ENCODE measurements around the gene ZNF835.
A peak's percentile ranks its signal among the peaks of the same experiment; 100 is the strongest.
"Not testable (repeated sequence)": the region's sequence is repeated elsewhere in the genome, so short reads cannot be mapped to it uniquely, and the experiment has no call there.

ZNF835 gene

DNA sequence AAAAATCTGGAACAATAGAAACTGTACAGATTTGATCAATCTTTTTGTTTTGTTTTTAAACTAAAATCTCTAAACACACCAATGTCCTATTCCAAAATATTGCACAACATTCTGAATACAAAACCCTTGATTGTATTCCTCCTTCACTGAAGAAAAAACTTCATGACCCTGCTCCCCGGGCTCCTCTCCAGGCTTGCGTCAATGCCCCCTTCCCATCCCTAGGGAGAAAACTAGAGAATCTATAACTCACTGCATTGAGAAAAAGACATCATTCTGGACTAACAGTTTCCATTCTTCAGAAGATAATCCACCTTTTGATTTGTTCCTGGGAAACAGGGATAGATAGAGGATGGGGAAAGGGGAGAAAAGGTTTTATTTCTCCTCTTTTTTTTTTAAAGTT is 1.1 kb upstream of the ZNF835 start:
- not testable (repeated sequence) for H3K27ac Mint-ChIP-seq; H3K9me3 Mint-ChIP-seq (ENCODE audit: low read depth); H3K4me3 Mint-ChIP-seq; H3K36me3 Mint-ChIP-seq; H3K27me3 Mint-ChIP-seq
- H3K4me1 Mint-ChIP-seq (ENCODE audit: low read depth) = peaks cover 12% of the 10 kb centered on the region

DNA sequence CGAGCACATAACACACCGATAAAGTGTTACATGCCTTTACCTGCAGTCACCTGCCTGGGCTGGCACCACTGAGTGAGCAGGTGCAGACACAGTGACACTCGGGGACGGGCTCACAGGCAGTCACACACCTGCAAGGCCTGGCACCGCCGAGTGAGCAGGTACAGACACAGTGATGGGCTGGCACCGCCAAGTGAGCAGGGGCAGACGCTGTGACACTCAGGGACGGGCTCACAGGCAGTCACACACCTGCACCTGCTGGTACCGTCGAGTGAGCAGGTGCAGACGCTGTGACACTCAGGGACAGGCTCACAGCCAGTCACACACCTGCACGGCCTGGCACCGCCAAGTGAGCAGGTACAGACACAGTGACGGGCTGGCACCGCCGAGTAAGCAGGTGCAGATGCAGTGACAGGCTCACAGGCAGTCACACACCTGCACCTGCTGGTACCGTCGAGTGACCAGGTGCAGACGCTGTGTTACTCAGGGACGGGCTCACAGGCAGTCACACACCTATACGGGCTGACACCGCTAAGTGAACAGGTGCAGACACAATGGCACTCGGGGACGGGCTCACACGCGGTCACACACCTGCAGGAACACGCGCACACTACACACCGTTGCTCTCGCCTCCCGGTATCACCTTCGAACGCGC is 470 bp downstream of the ZNF835 start:
- no peaks in the 10 kb centered on the region for H3K27me3 Mint-ChIP-seq
- peak overlapping the region; percentile 94 for H3K4me3 Mint-ChIP-seq
- no peaks in the 10 kb centered on the region for H3K9me3 Mint-ChIP-seq (ENCODE audit: low read depth)
- H3K4me1 Mint-ChIP-seq (ENCODE audit: low read depth) = peaks cover 12% of the 10 kb centered on the region
- peaks cover 7% of the 10 kb centered on the region for H3K36me3 Mint-ChIP-seq
- peak overlapping the region; percentile 89 for H3K27ac Mint-ChIP-seq

DNA sequence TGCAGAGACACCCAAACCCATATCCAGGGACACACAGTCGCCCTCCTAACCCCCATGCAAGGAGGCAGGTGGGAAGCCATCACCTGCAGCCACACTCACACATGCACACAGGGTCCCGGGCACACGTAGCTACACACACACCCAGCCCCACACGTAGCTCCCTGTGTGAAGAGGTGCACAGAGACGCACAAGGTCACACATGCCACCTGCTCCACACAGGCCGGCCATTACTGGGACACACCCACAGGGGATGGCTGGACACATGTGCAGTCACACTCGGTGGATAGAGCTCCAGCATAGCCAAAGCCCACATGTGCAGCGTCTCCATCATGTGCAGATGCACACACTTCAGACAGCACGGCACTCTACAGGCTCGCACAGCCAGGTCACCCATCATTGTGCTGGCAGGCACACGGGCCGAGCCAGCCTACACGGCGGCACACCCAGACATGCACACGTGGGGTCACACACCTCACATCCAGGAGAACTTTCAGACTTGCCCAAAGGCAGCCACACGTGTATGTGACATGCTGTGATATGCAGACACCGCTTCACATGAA is 1.1 kb downstream of the ZNF835 start:
- Mint-ChIP-seq H3K27ac (peak overlapping the region; percentile 73), H3K4me3 (peak overlapping the region; percentile 94), H3K9me3 (ENCODE audit: low read depth) (no peaks in the 10 kb centered on the region), H3K36me3 (peaks cover 7% of the 10 kb centered on the region), H3K27me3 (no peaks in the 10 kb centered on the region), H3K4me1 (ENCODE audit: low read depth) (peaks cover 12% of the 10 kb centered on the region)

DNA sequence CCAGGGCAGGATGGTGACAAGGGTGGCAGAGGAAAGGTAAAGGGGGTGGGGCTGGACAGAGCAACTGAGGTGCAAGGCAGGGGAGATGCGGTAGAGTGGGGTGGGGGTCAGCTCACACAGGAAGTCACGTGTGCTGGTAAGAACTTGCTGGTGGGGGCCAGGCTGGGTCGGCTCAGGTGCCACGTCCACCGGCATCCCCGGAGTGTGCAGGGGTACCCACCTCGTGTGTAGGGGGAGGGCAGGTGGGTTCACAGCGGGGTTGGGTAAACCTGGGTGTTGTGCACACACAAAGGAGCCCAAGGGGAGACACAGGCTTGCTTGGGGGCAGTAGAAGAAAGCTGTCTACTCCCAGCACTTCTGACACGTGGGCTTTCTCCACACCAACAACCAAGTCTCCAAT is 2.9 kb downstream of the ZNF835 start:
- Mint-ChIP-seq H3K27me3 (no peaks in the 10 kb centered on the region), H3K9me3 (ENCODE audit: low read depth) (no peaks in the 10 kb centered on the region), H3K4me3 (no peak overlapping the region), H3K36me3 (peaks cover 7% of the 10 kb centered on the region), H3K4me1 (ENCODE audit: low read depth) (peaks cover 12% of the 10 kb centered on the region), H3K27ac (no peak overlapping the region)

DNA sequence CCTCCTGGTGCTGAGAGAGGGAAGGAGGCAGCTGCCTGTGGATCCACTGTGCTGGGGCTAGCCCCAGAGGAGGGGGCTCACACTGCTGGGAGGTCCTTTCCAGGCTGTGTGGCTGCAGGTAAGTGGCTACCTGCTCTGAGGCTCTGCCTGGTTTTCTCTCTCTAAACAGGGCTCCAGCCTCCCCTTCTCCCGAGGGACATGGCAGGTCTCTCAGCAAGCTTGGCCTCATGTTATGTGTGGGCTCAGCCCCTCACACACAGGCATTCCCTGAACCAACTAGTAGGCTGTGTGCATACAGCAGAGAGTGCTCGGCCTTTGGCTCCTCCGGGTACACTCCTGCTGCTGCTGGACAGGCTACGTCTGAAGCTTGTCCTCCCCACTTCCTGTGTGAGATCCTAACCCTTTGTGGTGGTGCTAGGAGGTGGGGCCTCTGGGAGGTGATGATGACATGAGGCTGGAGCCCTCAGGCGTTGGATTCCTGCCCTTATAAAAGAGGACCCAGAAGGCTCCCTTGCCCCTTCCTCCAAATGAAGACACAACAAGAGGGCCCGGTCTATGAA is 4.2 kb downstream of the ZNF835 start:
- peaks cover 1% of the 10 kb centered on the region for H3K9me3 Mint-ChIP-seq (ENCODE audit: low read depth)
- H3K4me3 Mint-ChIP-seq = no peak overlapping the region
- H3K36me3 Mint-ChIP-seq = peaks cover 9% of the 10 kb centered on the region
- H3K27me3 Mint-ChIP-seq = no peaks in the 10 kb centered on the region
- H3K4me1 Mint-ChIP-seq (ENCODE audit: low read depth) = peaks cover 12% of the 10 kb centered on the region
- H3K27ac Mint-ChIP-seq = no peak overlapping the region

DNA sequence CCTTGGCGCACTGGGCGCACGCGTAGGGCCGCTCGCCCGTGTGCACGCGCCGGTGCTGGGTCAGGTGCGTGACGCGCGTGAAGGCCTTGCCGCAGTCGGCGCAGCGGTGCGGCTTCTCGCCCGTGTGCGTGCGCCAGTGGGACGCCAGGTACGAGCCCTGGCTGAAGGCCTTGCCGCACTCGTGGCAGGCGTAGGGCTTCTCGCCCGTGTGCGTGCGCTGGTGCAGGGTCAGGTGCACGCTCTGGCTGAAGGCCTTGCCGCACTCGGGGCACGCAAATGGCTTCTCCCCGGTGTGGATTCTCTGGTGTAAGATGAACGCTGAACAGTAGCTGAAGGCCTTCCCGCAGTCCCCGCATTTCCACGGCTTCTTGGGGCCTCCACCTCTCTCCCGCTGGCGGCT is 7.0 kb downstream of the ZNF835 start:
- peaks cover 14% of the 10 kb centered on the region for H3K36me3 Mint-ChIP-seq
- H3K9me3 Mint-ChIP-seq (ENCODE audit: low read depth) = peaks cover 7% of the 10 kb centered on the region
- no peak overlapping the region for H3K27ac Mint-ChIP-seq
- H3K4me3 Mint-ChIP-seq = no peak overlapping the region
- H3K4me1 Mint-ChIP-seq (ENCODE audit: low read depth) = no peaks in the 10 kb centered on the region
- no peaks in the 10 kb centered on the region for H3K27me3 Mint-ChIP-seq

DNA sequence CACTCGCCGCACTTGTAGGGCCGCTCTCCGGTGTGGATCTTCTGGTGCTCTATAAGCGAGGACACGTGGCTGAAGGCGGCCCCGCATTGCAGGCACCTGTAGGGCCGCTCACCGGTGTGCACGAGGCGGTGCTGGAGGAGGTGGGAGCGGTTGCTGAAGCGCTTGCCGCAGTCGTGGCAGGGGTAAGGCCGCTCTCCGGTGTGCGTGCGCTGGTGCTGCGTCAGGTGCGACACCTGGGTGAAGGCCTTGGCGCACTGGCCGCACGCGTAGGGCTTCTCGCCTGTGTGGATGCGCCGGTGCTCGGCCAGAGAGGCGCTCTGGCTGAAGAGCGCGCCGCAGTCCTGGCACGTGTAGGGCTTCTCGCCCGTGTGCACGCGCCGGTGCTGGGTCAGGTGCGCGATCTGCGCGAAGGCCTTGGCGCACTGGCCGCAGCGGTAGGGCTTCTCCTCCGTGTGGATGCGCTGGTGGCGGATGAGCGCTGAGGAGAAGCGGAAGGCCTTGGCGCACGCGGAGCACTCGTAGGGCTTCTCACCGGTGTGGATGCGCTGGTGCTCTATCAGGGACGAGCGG is 7.5 kb downstream of the ZNF835 start:
- no peak overlapping the region for H3K27ac Mint-ChIP-seq
- peaks cover 15% of the 10 kb centered on the region for H3K36me3 Mint-ChIP-seq
- H3K9me3 Mint-ChIP-seq (ENCODE audit: low read depth) = peaks cover 10% of the 10 kb centered on the region
- H3K4me3 Mint-ChIP-seq = no peak overlapping the region
- H3K4me1 Mint-ChIP-seq (ENCODE audit: low read depth) = no peaks in the 10 kb centered on the region
- H3K27me3 Mint-ChIP-seq = no peaks in the 10 kb centered on the region

DNA sequence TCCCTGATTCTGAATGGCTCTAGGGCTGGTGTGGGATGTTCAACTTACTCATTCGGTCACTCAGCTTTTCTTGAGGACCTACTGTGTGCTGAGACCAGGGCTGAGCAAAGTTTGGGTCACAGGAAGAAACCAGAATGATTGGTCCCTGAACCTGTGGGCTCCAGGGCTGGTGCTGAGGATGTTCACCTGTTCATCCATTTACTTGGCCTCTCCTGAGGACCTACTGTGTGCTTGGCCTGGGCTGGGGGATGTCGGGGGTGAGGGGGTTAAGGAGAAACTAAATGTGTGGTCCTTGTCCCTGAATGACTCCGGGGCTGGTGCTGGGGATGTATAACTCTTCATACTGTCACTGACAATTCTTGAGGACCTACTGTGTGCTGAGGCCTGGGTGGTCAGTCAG is 10.3 kb downstream of the ZNF835 start:
- peaks cover 14% of the 10 kb centered on the region for H3K36me3 Mint-ChIP-seq
- no peaks in the 10 kb centered on the region for H3K4me1 Mint-ChIP-seq (ENCODE audit: low read depth)
- no peaks in the 10 kb centered on the region for H3K27me3 Mint-ChIP-seq
- H3K9me3 Mint-ChIP-seq (ENCODE audit: low read depth) = peaks cover 10% of the 10 kb centered on the region
- no peak overlapping the region for H3K4me3 Mint-ChIP-seq
- no peak overlapping the region for H3K27ac Mint-ChIP-seq

DNA sequence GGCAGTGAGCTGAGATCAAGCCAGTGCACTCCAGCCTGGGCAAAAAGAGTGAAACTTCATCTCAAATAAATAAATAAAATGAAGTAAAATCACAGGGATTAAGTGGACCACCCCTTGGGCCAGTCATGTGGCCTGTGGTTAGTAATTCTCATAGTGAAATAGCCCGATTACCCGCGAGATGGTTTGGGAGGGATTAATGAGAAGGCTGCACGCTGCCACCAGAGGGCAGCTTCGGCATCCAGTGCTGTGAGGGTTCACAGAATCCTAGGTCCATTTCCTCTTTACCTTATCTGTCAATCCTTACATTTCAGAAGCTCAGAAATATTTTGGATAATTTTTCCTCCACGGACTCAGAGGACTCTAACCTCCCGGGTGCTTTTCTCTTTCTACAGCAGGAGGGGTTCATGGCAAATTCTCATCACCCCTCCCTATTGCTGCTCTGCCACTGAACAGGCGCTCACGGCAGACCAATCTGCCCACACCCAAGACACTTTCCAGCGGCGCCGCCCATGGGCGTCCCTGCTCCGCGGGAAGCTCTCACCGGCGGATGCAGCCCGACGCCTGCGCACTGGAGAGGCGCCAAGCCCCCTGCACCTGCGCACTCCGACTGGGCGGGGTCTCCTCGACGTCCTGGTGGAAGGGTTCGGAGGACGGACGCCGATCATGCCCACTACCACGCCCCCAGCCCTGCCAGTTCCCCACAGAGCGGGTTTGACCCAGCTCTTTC is 11.0 kb downstream of the ZNF835 start:
- H3K4me1 Mint-ChIP-seq (ENCODE audit: low read depth) = no peaks in the 10 kb centered on the region
- no peak overlapping the region for H3K27ac Mint-ChIP-seq
- peaks cover 14% of the 10 kb centered on the region for H3K36me3 Mint-ChIP-seq
- peaks cover 11% of the 10 kb centered on the region for H3K9me3 Mint-ChIP-seq (ENCODE audit: low read depth)
- no peak overlapping the region for H3K4me3 Mint-ChIP-seq
- no peaks in the 10 kb centered on the region for H3K27me3 Mint-ChIP-seq

DNA sequence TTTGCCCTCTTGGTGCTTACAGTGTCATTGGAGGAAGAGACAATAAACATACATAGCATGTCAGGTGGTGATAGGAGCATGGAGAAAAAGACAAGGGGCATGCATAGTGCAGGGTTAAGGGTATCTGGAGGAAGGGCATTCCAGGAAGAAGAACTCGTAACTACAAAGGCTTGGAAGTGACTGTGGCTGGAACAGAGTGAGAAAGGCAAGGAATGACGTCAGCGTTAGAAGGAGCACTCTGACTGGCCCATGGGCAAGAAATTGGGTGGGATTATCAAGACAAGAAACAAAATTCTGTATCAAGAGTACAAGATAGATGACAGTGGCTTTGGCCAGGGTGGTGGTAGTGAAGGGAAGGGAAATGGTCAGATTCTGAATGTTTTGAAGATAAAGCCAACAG is 17.4 kb downstream of the ZNF835 start:
- H3K4me1 Mint-ChIP-seq (ENCODE audit: low read depth) = no peaks in the 10 kb centered on the region
- no peak overlapping the region for H3K27ac Mint-ChIP-seq
- peaks cover 35% of the 10 kb centered on the region for H3K9me3 Mint-ChIP-seq (ENCODE audit: low read depth)
- peaks cover 9% of the 10 kb centered on the region for H3K36me3 Mint-ChIP-seq
- H3K4me3 Mint-ChIP-seq = no peak overlapping the region
- H3K27me3 Mint-ChIP-seq = no peaks in the 10 kb centered on the region

DNA sequence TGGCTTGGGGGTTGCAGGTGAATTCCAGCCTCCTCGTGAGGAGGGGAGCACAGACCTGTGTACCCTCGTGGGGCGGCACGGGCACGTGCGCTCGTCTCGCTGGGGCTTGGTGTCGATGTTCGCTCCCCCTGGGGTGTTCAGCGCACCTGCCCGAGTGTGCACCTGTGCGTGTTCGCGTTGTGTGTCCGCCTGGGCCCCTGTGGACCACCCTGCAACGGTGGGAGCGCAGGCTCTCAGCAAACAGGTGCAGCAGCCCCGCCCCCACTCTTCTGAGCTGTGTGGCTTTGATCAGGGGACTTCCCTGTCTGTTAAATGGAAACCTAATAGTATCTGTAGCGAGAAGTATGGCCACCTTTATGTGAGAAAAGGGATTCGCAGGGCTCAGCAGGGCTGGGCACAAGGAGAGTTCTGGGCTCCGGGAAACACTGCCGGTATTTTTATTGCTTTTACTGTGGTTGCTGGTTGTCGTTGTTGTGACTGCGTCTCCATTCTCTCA is 28.0 kb downstream of the ZNF835 start:
- H3K4me1 Mint-ChIP-seq (ENCODE audit: low read depth) = no peaks in the 10 kb centered on the region
- peaks cover 34% of the 10 kb centered on the region for H3K36me3 Mint-ChIP-seq
- peaks cover 50% of the 10 kb centered on the region for H3K9me3 Mint-ChIP-seq (ENCODE audit: low read depth)
- no peak overlapping the region for H3K27ac Mint-ChIP-seq
- no peak overlapping the region for H3K4me3 Mint-ChIP-seq
- H3K27me3 Mint-ChIP-seq = peaks cover 31% of the 10 kb centered on the region

DNA sequence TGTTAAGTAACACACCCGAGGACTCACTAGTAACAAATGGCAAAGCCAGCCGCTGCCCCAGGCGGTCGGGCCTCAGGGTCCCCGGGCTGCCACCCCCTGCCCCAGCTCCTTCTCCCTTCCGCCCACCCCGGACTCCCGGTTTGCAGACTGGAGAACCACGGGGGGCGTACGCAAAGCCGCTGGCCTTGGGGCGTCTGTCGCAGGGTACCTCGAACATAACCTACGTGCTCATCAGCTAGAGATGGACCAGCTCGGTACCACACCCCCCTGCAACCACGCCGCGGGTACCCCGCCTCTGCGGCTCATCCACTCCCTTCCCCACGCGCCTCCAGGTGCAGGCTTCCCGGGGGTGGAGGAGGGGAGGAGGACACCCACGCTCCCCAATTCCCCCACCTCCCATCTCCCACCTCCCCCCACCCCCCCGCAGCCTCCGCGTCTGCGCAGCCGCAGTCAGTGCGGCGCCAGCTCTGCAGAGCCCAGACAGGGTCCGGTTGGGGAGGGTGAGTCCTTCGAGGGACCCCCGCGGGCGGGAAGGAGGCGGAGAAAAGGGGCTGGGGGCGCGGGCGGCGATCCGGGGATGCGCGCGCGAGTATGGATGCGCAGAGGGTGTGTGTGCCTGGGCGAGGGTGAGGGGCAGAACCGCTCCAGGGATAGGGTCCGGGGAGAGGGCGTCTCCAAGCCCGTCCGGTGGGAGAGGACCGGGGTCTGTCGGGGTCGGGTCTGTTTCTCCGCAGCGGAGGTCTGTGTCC is 28.7 kb downstream of the ZNF835 start, which contains the start of gene SMIM17:
Gene SMIM17 (plus strand): TSS at position 449 of the 749 bp plus-strand sequence. CDS start 2,509 bp downstream, outside the sequence.
- peaks cover 31% of the 10 kb centered on the region for H3K36me3 Mint-ChIP-seq
- H3K4me3 Mint-ChIP-seq = no peak within 1 kb of the TSS
- no peaks in the 10 kb centered on the region for H3K4me1 Mint-ChIP-seq (ENCODE audit: low read depth)
- H3K27ac Mint-ChIP-seq = no peak within 1 kb of the TSS
- peaks cover 31% of the 10 kb centered on the region for H3K27me3 Mint-ChIP-seq
- peaks cover 46% of the 10 kb centered on the region for H3K9me3 Mint-ChIP-seq (ENCODE audit: low read depth)

DNA sequence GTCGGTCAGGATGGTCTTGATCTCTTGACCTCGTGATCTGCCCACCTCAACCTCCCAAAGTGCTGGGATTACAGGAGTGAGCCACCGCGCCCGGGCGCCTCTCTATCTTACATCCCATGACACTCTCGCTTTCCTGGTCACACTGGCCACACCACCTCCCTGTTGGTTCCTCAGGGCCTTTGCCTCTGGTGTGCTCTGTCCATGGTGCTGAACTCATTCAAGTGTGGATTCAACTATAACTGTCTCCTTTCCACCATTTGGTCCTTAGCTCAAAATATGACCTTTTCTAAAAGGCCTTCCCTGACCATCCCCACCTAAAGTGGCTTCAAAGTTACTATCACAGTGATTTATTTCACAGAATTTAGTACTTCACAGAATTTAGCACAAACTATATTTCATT is 32.3 kb downstream of the ZNF835 start:
- no peak overlapping the region for H3K27ac Mint-ChIP-seq
- peaks cover 23% of the 10 kb centered on the region for H3K36me3 Mint-ChIP-seq
- H3K4me1 Mint-ChIP-seq (ENCODE audit: low read depth) = no peaks in the 10 kb centered on the region
- peaks cover 23% of the 10 kb centered on the region for H3K27me3 Mint-ChIP-seq
- H3K4me3 Mint-ChIP-seq = no peak overlapping the region
- H3K9me3 Mint-ChIP-seq (ENCODE audit: low read depth) = peaks cover 41% of the 10 kb centered on the region

DNA sequence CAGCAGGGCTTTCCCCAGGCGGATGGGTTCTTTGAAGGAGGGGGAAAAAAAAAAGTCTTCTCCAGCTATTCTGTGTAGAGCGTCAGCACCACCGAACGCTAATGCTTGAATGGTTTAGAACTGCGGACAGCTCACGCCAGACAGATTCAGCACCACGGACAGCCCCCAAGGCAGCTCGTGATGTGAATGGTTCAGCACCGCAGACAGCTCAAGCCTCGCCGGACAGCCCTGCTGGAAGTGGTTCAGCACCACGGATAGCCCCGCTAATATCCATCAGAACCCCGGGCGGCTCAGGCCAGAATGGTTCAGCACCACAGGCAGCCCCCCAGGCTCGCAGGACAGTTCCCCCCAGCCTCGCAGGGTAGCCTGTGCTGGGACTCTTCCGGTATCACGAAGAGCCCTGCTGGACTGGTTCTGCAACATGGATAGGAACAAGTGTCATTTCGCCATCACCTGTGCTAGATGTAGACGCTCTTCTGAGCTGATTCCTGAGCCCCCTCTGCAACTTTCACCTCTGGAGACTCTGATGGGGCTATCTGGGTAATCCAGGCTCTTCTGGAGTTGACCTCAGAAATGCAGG is 33.5 kb downstream of the ZNF835 start:
- Mint-ChIP-seq H3K27me3 (peaks cover 14% of the 10 kb centered on the region), H3K27ac (no peak overlapping the region), H3K9me3 (ENCODE audit: low read depth) (peaks cover 47% of the 10 kb centered on the region), H3K36me3 (peaks cover 18% of the 10 kb centered on the region), H3K4me3 (no peak overlapping the region), H3K4me1 (ENCODE audit: low read depth) (no peaks in the 10 kb centered on the region)

Data from activated naive CD8-positive, alpha-beta T cell (primary cell).